C4-2B (cell line): ENCODE measurements around the gene FCGBP.
"Not testable (repeated sequence)": the region's sequence is repeated elsewhere in the genome, so short reads cannot be mapped to it uniquely, and the experiment has no call there.

Source experiments
- H3K27ac ChIP-seq: fragments of 450-650 bp; 2 replicates; pipeline ENCODE4 v1.5.1; 2017
- ZFX ChIP-seq: fragments of 450-650 bp; IDR thresholded peaks from 2 replicates; pipeline ENCODE4 v1.6.1; 2017
- TF ChIP-seq, protein P1 (sequence below): fragments of 450-650 bp; conservative IDR thresholded peaks from 2 replicates; pipeline ENCODE4 v1.5.1; 2017; ENCODE audit warnings: mild to moderate bottlenecking

Gene FCGBP

DNA sequence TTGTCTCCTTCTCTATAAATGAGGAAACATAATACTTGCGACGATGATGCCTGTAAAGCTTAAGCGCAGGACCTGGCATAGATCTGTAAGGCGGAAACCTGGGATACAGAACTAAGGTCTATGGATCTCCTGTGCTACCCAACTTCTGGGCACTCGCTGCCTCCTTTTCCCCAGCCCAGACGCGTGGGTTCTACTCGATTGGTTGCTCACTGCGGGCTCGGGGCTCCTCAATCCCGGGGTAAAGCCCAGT, 35.9 kb upstream of the FCGBP start:
- H3K27ac ChIP-seq: peak overlapping the region; percentile 85
- TF ChIP-seq, protein P1, sequence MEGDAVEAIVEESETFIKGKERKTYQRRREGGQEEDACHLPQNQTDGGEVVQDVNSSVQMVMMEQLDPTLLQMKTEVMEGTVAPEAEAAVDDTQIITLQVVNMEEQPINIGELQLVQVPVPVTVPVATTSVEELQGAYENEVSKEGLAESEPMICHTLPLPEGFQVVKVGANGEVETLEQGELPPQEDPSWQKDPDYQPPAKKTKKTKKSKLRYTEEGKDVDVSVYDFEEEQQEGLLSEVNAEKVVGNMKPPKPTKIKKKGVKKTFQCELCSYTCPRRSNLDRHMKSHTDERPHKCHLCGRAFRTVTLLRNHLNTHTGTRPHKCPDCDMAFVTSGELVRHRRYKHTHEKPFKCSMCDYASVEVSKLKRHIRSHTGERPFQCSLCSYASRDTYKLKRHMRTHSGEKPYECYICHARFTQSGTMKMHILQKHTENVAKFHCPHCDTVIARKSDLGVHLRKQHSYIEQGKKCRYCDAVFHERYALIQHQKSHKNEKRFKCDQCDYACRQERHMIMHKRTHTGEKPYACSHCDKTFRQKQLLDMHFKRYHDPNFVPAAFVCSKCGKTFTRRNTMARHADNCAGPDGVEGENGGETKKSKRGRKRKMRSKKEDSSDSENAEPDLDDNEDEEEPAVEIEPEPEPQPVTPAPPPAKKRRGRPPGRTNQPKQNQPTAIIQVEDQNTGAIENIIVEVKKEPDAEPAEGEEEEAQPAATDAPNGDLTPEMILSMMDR: no peak
- no peak for TF ChIP-seq ZFX

DNA sequence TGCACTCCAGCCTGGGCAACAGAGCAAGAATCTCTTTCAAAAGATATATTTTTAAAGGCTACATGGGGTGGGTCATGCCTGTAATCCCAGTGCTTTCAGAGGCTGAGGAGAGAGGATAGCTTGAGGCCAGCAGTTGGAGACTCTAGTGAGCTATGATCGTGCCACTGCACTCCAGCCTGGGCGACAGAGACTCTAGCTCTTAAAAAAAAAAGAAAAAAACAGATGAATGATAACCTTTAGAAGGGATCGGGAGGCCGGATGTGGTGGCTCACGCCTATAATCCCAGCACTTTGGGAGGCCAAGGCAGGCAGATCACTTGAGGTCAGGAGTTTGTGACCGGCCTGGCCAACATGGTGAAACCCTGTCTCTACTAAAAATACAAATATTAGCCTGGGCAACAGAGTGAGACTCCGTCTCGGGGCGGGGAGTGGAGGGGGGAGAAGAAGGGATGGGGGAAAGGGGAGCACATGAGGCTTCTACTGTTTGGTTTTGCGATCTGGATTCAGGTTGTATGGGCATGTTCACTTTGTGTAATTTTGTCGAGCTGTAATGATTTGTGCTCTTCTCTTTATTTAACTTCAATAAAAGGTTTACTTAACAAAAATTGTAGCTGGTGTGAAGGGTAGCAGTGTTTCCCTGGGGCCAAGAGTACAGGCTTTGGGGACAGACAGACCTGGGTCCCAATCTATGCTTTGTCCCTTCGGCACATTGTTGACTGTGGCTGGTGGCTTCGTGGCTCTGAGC, 35.4 kb upstream of the FCGBP start:
- TF ChIP-seq ZFX: no peak
- TF ChIP-seq, protein P1: no peak
- H3K27ac ChIP-seq: peak overlapping the region; percentile 85

DNA sequence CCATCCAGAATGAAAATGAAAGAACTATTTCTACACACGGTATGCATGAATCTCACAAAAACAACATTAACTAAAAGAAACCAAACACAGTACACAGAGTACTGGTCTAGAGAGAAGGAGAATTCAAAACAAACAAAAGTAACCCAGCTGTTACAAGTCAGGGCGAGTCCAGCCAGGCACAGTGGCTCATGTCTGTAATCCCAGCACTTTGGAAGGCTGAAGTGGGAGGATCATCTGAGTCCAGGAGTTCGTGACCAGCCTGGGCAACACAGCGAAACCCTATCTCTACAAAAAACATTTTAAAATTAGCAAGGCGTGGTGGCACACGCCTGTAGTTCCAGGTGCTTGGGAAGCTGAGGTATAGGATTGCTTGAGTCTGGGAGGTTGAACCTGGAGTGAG, 34.8 kb upstream of the FCGBP start:
- peak overlapping the region; percentile 85 for H3K27ac ChIP-seq
- TF ChIP-seq, protein P1: no peak
- TF ChIP-seq ZFX: no peak

DNA sequence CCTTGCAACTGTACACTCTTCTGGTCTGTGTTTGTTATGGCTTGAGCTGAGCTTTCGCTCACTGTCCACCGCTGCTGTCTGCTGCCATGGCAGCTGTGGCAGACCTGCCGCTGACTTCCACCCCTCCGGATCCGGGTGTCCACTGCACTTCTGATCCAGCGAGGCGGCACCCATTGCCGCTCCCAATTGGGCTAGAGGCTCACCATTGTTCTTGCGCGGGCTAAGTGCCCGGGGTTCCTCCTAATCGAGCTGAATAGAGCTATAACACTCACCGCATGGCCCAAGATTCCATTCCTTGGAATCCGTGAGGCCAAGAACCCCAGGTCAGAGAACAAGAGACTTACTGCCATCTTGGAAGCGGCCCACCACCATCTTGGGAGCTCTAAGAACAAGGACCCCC, 34.4 kb upstream of the FCGBP start:
- H3K27ac ChIP-seq: no peak overlapping the region

DNA sequence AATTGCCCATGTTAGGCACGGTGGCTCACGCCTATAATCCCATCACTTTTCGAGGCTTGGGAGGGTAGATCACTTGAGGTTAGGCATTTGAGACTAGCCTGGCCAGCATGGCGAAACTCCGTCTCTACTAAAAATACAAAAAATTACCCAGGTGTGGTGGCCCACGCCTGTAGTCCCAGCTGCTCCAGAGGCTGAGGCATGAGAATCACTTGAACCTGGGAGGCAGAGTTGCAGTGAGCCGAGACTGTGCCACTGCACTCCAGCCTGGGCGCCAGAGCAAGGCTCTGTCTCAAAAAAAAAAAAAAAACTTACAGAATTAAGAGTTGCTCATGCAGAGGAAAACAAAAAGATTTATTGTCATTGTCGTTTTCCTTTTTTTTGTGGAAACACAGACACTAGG, 33.1 kb upstream of the FCGBP start:
- no peak overlapping the region for H3K27ac ChIP-seq
- TF ChIP-seq, protein P1: no peak
- TF ChIP-seq ZFX: no peak

More for the DNA sequence above, 34.4 kb upstream of the FCGBP start:
- TF ChIP-seq, protein P1: no peak
- TF ChIP-seq ZFX: no peak

DNA sequence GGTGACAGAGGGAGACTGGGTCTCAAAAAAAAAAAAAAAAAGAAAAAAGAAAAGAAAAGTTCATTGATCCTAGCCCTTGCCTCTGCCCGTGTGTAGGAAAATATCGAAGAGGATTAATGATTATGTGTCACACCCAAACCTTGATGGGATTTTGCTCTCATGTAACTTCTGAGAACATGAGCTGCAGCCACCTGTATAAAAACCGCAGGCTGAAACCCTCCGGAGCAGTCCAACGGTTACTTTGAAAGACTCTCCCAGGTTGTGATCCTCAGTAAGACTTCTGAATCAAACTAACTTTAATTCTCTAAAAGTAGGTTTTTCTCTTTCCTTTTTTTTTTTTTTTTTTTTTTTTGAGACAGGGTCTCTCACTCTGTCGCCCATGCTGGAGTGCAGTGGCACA, 32.2 kb upstream of the FCGBP start:
- TF ChIP-seq, protein P1: no peak
- TF ChIP-seq ZFX: no peak
- no peak overlapping the region for H3K27ac ChIP-seq

DNA sequence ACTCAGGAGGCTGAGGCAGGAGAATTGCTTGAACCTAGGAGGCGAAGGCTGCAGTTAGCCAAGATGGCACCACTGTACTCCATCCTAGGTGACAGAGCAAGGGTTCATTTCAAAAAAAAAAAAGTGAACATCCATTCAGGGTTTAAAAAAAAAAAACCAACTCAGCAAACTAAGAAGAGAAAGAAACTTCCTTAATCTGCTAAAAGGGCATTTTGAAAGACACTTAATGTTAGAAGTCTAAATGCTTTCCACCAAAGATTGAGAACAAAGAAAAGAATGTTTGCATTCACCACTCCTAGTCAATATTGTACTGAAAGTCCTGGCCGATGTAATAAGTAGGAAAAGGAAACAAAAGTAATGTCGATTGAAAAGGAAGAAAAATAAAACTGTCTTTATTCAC, 29.5 kb upstream of the FCGBP start:
- H3K27ac ChIP-seq: no peak overlapping the region
- no peak for TF ChIP-seq ZFX

DNA sequence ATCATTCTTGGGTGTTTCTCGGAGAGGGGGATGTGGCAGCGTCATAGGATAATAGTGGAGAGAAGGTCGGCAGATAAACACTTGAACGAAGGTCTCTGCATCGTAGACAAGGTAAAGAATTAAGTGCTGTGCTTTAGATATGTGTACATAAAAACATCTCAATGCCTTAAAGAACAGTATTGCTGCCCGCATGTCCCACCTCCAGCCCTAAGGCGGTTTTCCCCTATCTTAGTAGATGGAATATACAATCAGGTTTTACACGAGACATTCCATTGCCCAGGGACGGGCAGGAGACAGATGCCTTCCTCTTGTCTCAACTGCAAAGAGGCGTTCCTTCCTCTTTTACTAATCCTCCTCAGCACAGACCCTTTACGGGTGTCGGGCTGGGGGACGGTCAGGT, 25.0 kb upstream of the FCGBP start:
- not testable (repeated sequence) for H3K27ac ChIP-seq

DNA sequence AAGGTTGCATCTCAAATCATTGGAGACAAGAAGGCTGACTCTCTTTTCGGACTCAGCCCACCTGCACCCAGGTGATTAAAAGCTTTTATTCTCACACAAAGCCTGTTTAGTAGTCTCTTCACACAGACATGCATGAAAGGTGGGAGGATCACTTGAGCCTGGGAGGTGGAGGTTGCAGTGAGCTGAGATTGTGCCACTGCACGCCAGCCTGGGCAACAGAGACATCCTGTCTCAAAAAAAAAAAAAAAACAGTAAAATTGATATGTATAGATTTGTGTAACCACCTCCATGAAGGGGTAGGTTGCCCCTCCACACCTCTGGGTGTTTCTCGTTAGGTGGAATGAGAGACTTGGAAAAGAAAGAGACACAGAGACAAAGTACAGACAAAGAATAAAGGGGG, 24.5 kb upstream of the FCGBP start:
- H3K27ac ChIP-seq: not testable (repeated sequence)

DNA sequence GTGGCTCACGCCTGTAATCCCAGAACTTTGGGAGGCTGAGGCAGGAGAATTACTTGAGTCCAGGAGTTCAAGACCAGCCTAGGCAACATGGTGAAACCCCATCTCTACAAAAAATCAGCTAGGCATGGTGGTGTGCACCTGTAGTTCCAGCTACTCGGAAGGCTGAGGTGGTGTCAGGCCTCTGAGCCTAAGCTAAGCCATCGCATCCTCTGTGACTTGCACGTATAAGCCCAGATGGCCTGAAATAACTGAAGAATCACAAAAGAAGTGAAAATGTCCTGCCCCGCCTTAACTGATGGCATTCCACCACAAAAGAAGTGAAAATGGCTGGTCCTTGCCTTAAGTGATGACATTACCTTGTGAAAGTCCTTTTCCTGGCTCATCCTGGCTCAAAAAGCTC, 23.5 kb upstream of the FCGBP start:
- not testable (repeated sequence) for H3K27ac ChIP-seq
